Pancreas (tissue), 10 donors: ENCODE results near the gene ZNF37A. TPM values are rescaled to one million over a fixed set of nuclear protein-coding genes. Genes with fewer than 3 reads are reported as not detected.

Experiments used
- ATAC-seq, 4 donors: fragments of 200-7000 bp; cut with Tn5 transposase; one replicate each; pipeline versions ENCODE4 v1.8.0 to v1.9.1; 2020; ENCODE audit warnings: mild to moderate bottlenecking in 4 of 4, moderate library complexity in 4 of 4
- DNase-seq, 6 donors: peaks; one replicate each; pipeline ENCODE4 v3.0.0-alpha.2; 2020
- FAIRE-seq: peaks from 2 replicates; lab custom pipeline; 2012; peaks lifted over from hg19 to GRCh38; lab: Jason Lieb, UNC
- H3K27ac ChIP-seq, 4 donors: fragments of 200-600 bp; sonication (generic); 1 replicate in 3 of 4; 2 replicates in 1 of 4; pipeline versions ENCODE4 v1.5.0 to v1.8.0; 2020
- H3K27me3 ChIP-seq, 4 donors: fragments of 200-600 bp; one replicate each; pipeline ENCODE4 v1.8.0; 2021
- H3K36me3 ChIP-seq, 3 donors: fragments of 200-600 bp; sonication (generic) in 1 of 3; one replicate each; pipeline versions ENCODE4 v1.5.0 to v1.8.0; 2020 to 2021
- H3K4me1 ChIP-seq, 3 donors: fragments of 200-600 bp; one replicate each; pipeline ENCODE4 v1.8.0; 2021
- H3K4me3 ChIP-seq, 4 donors: fragments of 200-600 bp; sonication (generic) in 2 of 4; one replicate each; pipeline versions ENCODE4 v1.5.0 to v1.8.0; 2020 to 2021
- H3K9me3 ChIP-seq, 4 donors: fragments of 200-600 bp; one replicate each; pipeline ENCODE4 v1.8.0; 2021
- WGBS, 2 donors: extraction: QIAGEN DNeasy Blood & Tissue Kit; methylation state at CpG; one replicate each; pipeline ENCODE4 v1.1.7; 2013; 5-methylcytosine and 5-hydroxymethylcytosine counted together
- intact Hi-C, 3 donors: fragments of 100-400 bp; cut with DNase I; formaldehyde crosslinking; loops; one replicate each; pipeline versions ENCODE4 v1.11.1 to v1.14.2; 2022
- polyA plus RNA-seq, 2 donors: library from polyadenylated mRNA; stranded (reverse); fragments of 200-250 nt; gene quantifications; one replicate each; pipeline ENCODE4 v1.2.3, GENCODE V29; 2013
- total RNA-seq, 6 donors: library from RNA; stranded (reverse); fragmentation: NEBNext Ultra II Directional in 4 of 6; extraction: Animal tissue kit (Norgen Biotek cat#: 25700) in 4 of 6; gene quantifications; one replicate each; pipeline versions ENCODE4 v1.2.1 to v1.2.4, GENCODE V29; 2021 to 2023
- TF ChIP-seq, protein P1 (sequence below), 4 donors: fragments of 200-600 bp; sonication (generic) in 3 of 4; IDR thresholded peaks; one replicate each; pipeline versions ENCODE4 v1.5.0 to v1.8.0; 2021; ENCODE audit warnings: antibody characterized with exemption in 4 of 4
- donor health status: healthy with polysubstance abuse.
- donor health status: DM: no; HTN: no; CAD: no; lungs with moderate emphysema.
- donor health status: DM: no; HTN: no; CAD: no.
- donor health status: control.
- donor health status: control.
- donor health status: Bipolar disorder and iron deficiency.
- donor health status: DM: yes; HTN: yes; CAD: no.
- donor health status: DM: no; HTN: no; CAD: no.
- donor health status: DM: no; HTN: no; CAD: no.
- donor health status: DM: yes; HTN: yes; CAD: no.

The ZNF37A gene
- total and polyA plus RNA-seq, 8 donors = 7.7 to 16.7 (median 10.7) TPM

- H3K36me3 ChIP-seq = peaks cover 27 to 50% (median 31%) of the 10 kb centered on the region in 3 donors
- H3K27me3 ChIP-seq = no peaks in the 10 kb centered on the region
- H3K9me3 ChIP-seq = peaks cover 0 to 41% (median 12%) of the 10 kb centered on the region in 4 donors
- FAIRE-seq (no peak), DNase-seq (no peak), ATAC-seq (no peak)
- H3K4me3 ChIP-seq = no peak overlapping the region
- no peak overlapping the region for H3K27ac ChIP-seq
- intact Hi-C loops = no loop called here
- 97 to 98% methylated on average over 3 of the region's 3 CpGs for WGBS, 2 donors
- TF ChIP-seq, protein P1, sequence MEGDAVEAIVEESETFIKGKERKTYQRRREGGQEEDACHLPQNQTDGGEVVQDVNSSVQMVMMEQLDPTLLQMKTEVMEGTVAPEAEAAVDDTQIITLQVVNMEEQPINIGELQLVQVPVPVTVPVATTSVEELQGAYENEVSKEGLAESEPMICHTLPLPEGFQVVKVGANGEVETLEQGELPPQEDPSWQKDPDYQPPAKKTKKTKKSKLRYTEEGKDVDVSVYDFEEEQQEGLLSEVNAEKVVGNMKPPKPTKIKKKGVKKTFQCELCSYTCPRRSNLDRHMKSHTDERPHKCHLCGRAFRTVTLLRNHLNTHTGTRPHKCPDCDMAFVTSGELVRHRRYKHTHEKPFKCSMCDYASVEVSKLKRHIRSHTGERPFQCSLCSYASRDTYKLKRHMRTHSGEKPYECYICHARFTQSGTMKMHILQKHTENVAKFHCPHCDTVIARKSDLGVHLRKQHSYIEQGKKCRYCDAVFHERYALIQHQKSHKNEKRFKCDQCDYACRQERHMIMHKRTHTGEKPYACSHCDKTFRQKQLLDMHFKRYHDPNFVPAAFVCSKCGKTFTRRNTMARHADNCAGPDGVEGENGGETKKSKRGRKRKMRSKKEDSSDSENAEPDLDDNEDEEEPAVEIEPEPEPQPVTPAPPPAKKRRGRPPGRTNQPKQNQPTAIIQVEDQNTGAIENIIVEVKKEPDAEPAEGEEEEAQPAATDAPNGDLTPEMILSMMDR (IDR thresholded peaks at IDR 0.05) = no peak
- no peaks in the 10 kb centered on the region for H3K4me1 ChIP-seq
Measured at GRCh38 chr10:38118072-38118807, 24.1 kb downstream of the ZNF37A start.

DNA sequence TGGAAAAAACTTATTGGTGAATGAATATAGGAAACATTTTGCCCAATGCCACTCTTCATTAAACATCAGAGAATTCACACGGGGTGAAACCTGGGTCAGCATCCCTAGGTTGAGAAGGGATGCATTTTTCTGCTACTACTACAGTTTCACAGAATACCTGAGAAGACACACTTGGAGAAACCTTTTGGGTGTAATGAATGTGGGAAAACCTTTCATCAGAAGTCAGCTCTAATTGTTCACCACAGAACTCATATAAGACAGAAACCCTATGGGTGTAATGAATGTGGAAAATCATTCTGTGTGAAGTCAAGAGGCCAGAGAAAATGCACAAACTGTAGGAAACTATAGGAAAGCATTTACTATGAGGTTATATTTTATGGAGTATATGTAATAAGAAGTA lies 24.9 kb downstream of the ZNF37A start:
- H3K27ac ChIP-seq = no peak overlapping the region
- intact Hi-C loops = no loop called here
- peaks cover 0 to 41% (median 13%) of the 10 kb centered on the region in 4 donors for H3K9me3 ChIP-seq
- FAIRE-seq (no peak), DNase-seq (no peak), ATAC-seq (no peak)
- 100% methylated on average over 1 of the region's 1 CpG for WGBS, 2 donors
- no peak overlapping the region for H3K4me3 ChIP-seq
- no peaks in the 10 kb centered on the region for H3K27me3 ChIP-seq
- TF ChIP-seq, protein P1 (IDR thresholded peaks at IDR 0.05) = no peak
- H3K4me1 ChIP-seq = no peaks in the 10 kb centered on the region
- H3K36me3 ChIP-seq = peaks cover 27 to 45% (median 31%) of the 10 kb centered on the region in 3 donors

DNA sequence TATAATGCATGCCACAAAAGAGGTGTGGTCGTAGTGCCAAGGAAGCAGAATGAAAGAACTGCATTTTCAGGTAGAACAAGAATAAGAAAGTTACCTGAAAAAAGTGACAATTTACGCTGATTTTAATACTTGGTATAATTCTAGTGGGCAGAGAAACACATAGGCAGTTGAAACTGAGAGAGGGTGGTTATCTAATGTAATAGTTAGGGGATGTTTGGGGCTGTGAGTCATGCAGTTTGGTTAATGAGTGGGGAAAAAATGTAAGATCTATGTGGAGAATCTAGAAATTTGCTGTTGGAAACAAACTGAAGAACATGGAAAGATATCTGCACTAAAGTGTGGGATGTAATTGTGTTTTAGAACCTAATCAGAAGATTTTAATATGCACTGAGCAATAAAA lies 33.7 kb downstream of the ZNF37A start:
- Histone ChIP-seq H3K27me3 (no peaks in the 10 kb centered on the region), H3K27ac (no peak overlapping the region), H3K9me3 (peaks cover 0 to 10% (median 0%) of the 10 kb centered on the region in 4 donors), H3K4me1 (no peaks in the 10 kb centered on the region), H3K36me3 (no peaks in the 10 kb centered on the region), H3K4me3 (no peak overlapping the region)
- FAIRE-seq (no peak), DNase-seq (no peak), ATAC-seq (no peak)
- WGBS, 2 donors = 95 to 99% methylated on average over 2 of the region's 2 CpGs
- intact Hi-C loops = no loop called here
- TF ChIP-seq, protein P1 (IDR thresholded peaks at IDR 0.05) = no peak

GRCh38 chr10:38143587-38143986 lies 49.5 kb downstream of the ZNF37A start:
- Histone ChIP-seq H3K27ac (no peak overlapping the region), H3K27me3 (no peaks in the 10 kb centered on the region), H3K9me3 (no peaks in the 10 kb centered on the region), H3K36me3 (peaks cover 0 to 5% (median 0%) of the 10 kb centered on the region in 3 donors), H3K4me3 (no peak overlapping the region), H3K4me1 (no peaks in the 10 kb centered on the region)
- ATAC-seq (no peak), DNase-seq (no peak), FAIRE-seq (no peak)
- intact Hi-C loops = no loop called here
- WGBS, 2 donors = 86 to 91% methylated on average over 1 of the region's 1 CpG
- TF ChIP-seq, protein P1 (IDR thresholded peaks at IDR 0.05) = no peak
